Stimulated activated naive CD8-positive, alpha-beta T cell treated with anti-CD3 and anti-CD28 coated beads, Interleukin-15, Interleukin-2, amounts not matched to agents 100 U/mL and 50 U/mL, for 24 hours (primary cell): ENCODE data around the gene ADGRD1.

ENCODE experiments used
- ATAC-seq: fragments of 150-1000 bp; cut with Tn5 transposase; one replicate; pipeline ENCODE4 v1.10.0; 2021
- DNase-seq: peaks from one replicate; pipeline ENCODE4 v3.0.0; 2021

ADGRD1 gene

GRCh38 chr12:131164096-131164872 lies 210.6 kb downstream of the ADGRD1 start:
- ATAC-seq = no peak

GRCh38 chr12:131166717-131167116 lies 213.0 kb downstream of the ADGRD1 start:
- DNase-seq (no peak), ATAC-seq (no peak)

More at GRCh38 chr12:131164096-131164872, 210.6 kb downstream of the ADGRD1 start:
- no peak for DNase-seq

GRCh38 chr12:131167334-131167733 lies 213.6 kb downstream of the ADGRD1 start:
- DNase-seq = no peak
- no peak for ATAC-seq

- DNase-seq = no peak
- ATAC-seq = no peak
These were observed 217.3 kb downstream of the ADGRD1 start for GRCh38 chr12:131171029-131171428.

- ATAC-seq (no peak), DNase-seq (no peak)
These were observed 221.2 kb downstream of the ADGRD1 start for GRCh38 chr12:131174901-131175300.

GRCh38 chr12:131176266-131176665 lies 222.6 kb downstream of the ADGRD1 start:
- no peak for ATAC-seq
- no peak for DNase-seq

GRCh38 chr12:131176926-131177325 lies 223.2 kb downstream of the ADGRD1 start:
- DNase-seq = no peak
- no peak for ATAC-seq

- DNase-seq (no peak), ATAC-seq (no peak)
These were observed 223.9 kb downstream of the ADGRD1 start for GRCh38 chr12:131177599-131177998.

GRCh38 chr12:131187602-131188001 lies 233.9 kb downstream of the ADGRD1 start:
- ATAC-seq (no peak), DNase-seq (no peak)

- no peak for DNase-seq
- ATAC-seq = no peak
These were observed 234.7 kb downstream of the ADGRD1 start for GRCh38 chr12:131188131-131189050.

- DNase-seq (no peak), ATAC-seq (no peak)
These were observed 236.1 kb downstream of the ADGRD1 start for GRCh38 chr12:131189781-131190180.

- DNase-seq = no peak
- no peak for ATAC-seq
These were observed 237.3 kb downstream of the ADGRD1 start for GRCh38 chr12:131190965-131191364.
